ENCODE measurements around the gene KCNIP3. TPM values are rescaled to one million over a fixed set of nuclear protein-coding genes. Genes with fewer than 3 reads are reported as not detected.

Gene KCNIP3
- total RNA-seq, 2 experiments from 2014 or later: not detected

DNA sequence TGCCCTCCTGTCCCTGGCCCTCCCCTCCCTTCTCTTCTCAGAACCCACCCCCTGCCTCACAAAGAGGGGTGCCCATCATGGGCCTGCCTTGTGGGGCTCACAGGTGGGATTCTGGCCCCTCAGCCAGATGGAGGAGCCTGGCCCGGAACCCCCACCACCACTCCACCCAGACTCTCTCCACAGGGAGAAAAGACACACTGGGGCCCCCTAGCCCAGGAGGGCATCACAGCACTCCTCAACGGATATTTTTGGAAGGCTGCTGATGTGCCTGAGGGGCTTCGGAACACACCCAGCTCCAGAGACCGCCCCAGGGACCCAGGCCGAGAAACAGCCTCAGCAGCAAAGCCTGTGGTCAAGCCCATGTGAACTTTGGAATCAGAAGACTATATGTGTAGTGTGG is 9.9 kb downstream of the KCNIP3 start:
- Mint-ChIP-seq H3K27ac (no peak overlapping the region), H3K36me3 (ENCODE audit: low read depth) (no peaks in the 10 kb centered on the region), H3K27me3 (no peaks in the 10 kb centered on the region), H3K9me3 (no peaks in the 10 kb centered on the region), H3K4me1 (no peaks in the 10 kb centered on the region), H3K4me3 (no peak overlapping the region)
- no peak for DNase-seq
- ChIA-PET POLR2A (no interaction called here), CTCF (no interaction called here)

DNA sequence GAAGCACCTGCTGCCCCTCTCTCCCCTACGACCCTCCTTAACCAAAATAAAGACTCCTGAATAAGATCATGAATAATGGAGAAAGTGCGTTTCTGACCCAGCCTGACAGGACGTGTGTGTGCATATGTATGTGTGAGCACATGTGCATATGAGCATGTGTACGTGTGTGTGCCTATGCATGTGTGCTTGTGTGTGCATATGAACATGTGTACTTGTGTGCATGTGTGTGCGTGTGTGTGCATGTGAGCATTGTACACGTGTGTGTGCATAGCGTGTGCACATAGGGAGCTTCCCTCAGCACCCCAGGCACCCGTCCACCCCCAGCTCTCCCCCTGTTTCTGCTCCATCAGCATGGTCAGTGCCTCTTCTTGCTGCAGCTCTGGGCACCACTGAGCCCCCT is 10.7 kb downstream of the KCNIP3 start:
- Mint-ChIP-seq H3K27ac (no peak overlapping the region), H3K27me3 (no peaks in the 10 kb centered on the region), H3K4me1 (no peaks in the 10 kb centered on the region), H3K36me3 (ENCODE audit: low read depth) (no peaks in the 10 kb centered on the region), H3K9me3 (no peaks in the 10 kb centered on the region), H3K4me3 (no peak overlapping the region)
- ChIA-PET POLR2A (no interaction called here), CTCF (no interaction called here)
- DNase-seq: no peak

DNA sequence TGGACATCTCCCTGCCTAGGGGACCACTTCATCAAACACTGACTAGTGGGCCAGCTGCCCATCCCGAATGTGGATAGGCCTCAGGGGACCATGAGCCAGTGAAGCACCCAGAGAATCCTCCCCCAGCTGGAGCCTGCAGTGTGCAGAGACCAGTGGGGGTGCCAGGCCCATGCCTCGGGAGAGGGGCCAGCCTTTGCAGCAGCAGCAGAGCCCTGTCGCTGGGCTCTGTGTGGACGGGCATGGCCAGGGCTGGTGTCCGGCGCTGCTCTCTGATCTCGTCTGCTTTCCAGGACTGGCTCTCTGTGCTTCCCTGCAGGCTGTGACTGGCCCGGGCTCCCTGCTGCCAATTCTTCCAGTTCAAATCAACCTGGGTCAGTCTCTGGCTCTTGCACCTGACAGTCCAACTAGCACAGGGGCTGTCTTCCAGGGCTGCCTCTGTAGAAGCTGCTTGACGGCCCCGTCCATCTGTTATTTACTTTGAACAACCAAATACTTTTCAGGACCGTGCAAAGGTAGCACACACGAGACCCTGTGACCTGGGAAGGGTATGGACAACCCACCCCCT is 11.4 kb downstream of the KCNIP3 start:
- Mint-ChIP-seq H3K9me3 (no peaks in the 10 kb centered on the region), H3K27me3 (no peaks in the 10 kb centered on the region), H3K27ac (no peak overlapping the region), H3K36me3 (ENCODE audit: low read depth) (no peaks in the 10 kb centered on the region), H3K4me3 (no peak overlapping the region), H3K4me1 (no peaks in the 10 kb centered on the region)
- ChIA-PET CTCF (no interaction called here), POLR2A (no interaction called here)
- DNase-seq: no peak

- H3K9me3 Mint-ChIP-seq: no peaks in the 10 kb centered on the region
- H3K27ac Mint-ChIP-seq: no peak overlapping the region
- no peak for DNase-seq
- no peaks in the 10 kb centered on the region for H3K4me1 Mint-ChIP-seq
- no peaks in the 10 kb centered on the region for H3K27me3 Mint-ChIP-seq
- ChIA-PET CTCF (no interaction called here), POLR2A (no interaction called here)
- H3K4me3 Mint-ChIP-seq: no peak overlapping the region
- no peaks in the 10 kb centered on the region for H3K36me3 Mint-ChIP-seq (ENCODE audit: low read depth)
These were observed 12.5 kb downstream of the KCNIP3 start for GRCh38 chr2:95309599-95309998.

DNA sequence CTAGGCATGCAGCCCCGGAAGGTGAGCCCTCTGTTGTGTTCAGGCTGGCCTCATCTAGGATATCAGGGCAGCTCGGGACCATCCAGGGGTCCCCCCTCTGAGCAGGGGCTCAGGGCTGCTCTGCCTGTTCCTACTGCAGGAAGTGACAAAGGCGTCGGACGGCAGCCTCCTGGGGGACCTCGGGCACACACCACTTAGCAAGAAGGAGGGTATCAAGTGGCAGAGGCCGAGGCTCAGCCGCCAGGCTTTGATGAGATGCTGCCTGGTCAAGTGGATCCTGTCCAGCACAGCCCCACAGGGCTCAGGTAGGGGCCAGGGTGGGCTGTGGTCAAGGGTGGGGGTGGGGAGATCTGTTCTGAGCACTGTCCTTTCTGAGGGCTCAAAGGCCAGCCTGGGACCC is 13.1 kb downstream of the KCNIP3 start:
- H3K4me1 Mint-ChIP-seq: no peaks in the 10 kb centered on the region
- no peaks in the 10 kb centered on the region for H3K9me3 Mint-ChIP-seq
- no peak overlapping the region for H3K27ac Mint-ChIP-seq
- CTCF ChIA-PET: no interaction called here
- no peak overlapping the region for H3K4me3 Mint-ChIP-seq
- H3K36me3 Mint-ChIP-seq (ENCODE audit: low read depth): no peaks in the 10 kb centered on the region
- DNase-seq: no peak
- POLR2A ChIA-PET: no interaction called here
- H3K27me3 Mint-ChIP-seq: no peaks in the 10 kb centered on the region

- Mint-ChIP-seq H3K4me3 (no peak overlapping the region), H3K27ac (no peak overlapping the region), H3K36me3 (ENCODE audit: low read depth) (no peaks in the 10 kb centered on the region), H3K4me1 (no peaks in the 10 kb centered on the region), H3K9me3 (no peaks in the 10 kb centered on the region), H3K27me3 (no peaks in the 10 kb centered on the region)
- no peak for DNase-seq
- CTCF ChIA-PET: no interaction called here
- POLR2A ChIA-PET: no interaction called here
These were observed 13.5 kb downstream of the KCNIP3 start for GRCh38 chr2:95310651-95311050.

- no peaks in the 10 kb centered on the region for H3K27me3 Mint-ChIP-seq
- ChIA-PET CTCF (no interaction called here), POLR2A (no interaction called here)
- no peak overlapping the region for H3K4me3 Mint-ChIP-seq
- no peaks in the 10 kb centered on the region for H3K9me3 Mint-ChIP-seq
- DNase-seq: no peak
- H3K36me3 Mint-ChIP-seq (ENCODE audit: low read depth): no peaks in the 10 kb centered on the region
- H3K4me1 Mint-ChIP-seq: no peaks in the 10 kb centered on the region
- no peak overlapping the region for H3K27ac Mint-ChIP-seq
These were observed 14.8 kb downstream of the KCNIP3 start for GRCh38 chr2:95311815-95312542.

DNA sequence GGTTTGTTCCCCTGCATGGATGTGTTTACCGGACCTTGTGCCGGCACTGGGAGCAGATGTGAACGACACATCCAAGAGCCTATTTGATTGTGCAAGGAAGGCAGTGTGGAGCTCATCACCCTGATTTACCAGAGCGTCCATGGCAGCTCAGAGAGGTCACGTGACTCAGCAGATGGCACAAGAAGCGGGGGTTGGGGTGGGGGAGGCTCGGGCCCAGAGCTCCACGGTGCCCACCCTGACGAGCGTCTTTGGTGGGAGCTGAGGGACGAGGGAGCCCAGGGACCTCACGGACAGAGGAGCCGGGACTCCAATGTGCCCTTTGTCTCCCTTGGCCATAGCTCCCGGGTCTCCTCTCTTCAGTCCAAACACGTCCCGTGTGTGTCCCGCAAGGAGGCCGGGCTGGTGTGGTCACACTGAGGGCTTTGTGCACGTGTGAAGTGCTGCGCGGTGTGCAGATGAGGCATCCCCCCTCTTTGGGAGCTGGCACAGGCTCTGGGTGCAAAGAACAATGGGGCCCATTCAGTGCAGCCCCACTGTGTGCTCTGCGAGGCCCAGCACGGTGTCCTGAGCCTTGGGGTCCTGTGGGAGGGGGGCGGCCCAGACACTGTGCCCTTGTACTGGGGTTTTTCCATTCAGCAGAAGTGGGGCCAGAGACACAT is 15.5 kb downstream of the KCNIP3 start:
- Mint-ChIP-seq H3K27me3 (no peaks in the 10 kb centered on the region), H3K9me3 (no peaks in the 10 kb centered on the region), H3K4me3 (no peak overlapping the region), H3K36me3 (ENCODE audit: low read depth) (no peaks in the 10 kb centered on the region), H3K4me1 (no peaks in the 10 kb centered on the region), H3K27ac (no peak overlapping the region)
- ChIA-PET CTCF (no interaction called here), POLR2A (no interaction called here)
- DNase-seq: no peak

DNA sequence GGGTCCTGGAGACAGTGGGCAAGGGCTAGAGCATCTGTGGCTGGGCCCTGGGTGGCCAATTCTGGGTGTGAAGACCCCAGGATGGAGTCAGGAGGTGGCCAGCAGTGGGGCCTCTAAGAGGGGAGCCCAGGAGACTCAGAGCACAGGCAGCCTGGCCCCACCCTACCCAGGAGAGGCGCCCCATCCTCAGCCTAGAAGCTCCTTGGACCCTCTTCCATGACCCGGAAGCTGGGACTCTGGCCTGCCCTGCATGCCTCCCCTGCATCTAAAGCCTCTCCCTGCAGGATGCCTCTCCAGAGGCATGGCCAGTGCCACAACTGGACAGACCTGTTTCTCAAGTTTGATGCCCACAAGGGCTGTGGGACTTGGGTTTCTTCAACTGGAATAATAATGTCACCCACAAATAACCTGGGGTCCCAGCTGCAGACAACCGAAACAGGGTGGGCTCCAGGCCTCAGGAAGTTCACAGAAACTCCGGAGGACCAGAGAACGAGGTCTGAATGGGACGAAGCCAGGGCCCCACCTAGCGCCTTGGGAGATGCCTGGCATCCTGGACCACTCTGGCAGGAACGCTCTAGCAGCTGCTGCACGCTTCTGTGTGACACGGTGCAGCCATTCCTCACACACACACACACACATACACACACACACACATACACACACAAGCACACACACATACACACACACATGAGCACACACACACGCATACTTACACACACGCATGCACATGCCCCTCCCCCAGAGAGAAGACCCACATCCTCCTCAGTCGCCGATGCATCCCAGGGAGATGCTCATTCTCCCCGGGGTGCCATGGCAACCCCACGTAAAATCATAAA is 16.4 kb downstream of the KCNIP3 start:
- Mint-ChIP-seq H3K27me3 (no peaks in the 10 kb centered on the region), H3K9me3 (no peaks in the 10 kb centered on the region), H3K4me3 (no peak overlapping the region), H3K36me3 (ENCODE audit: low read depth) (no peaks in the 10 kb centered on the region), H3K4me1 (no peaks in the 10 kb centered on the region), H3K27ac (no peak overlapping the region)
- DNase-seq: no peak
- ChIA-PET CTCF (no interaction called here), POLR2A (no interaction called here)

DNA sequence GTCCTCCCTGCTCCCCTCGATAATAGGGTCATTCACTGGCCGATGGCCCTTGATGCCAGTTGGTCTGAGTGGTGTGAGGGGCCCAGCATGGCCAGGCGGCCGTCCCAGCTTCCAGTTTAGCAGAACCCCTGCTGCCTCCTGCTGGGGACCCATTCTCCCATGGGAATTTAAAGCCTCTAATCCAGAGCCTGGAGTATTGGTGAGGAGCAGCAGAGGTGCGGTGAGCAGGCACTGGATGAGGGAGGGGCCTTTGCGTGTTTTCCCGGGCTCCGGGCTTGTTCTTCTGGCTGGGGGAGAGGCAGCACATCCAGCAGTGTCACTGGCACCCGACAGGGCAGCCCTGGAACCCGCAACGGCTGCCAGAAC is 17.4 kb downstream of the KCNIP3 start:
- no peaks in the 10 kb centered on the region for H3K36me3 Mint-ChIP-seq (ENCODE audit: low read depth)
- no peaks in the 10 kb centered on the region for H3K9me3 Mint-ChIP-seq
- POLR2A ChIA-PET: no interaction called here
- CTCF ChIA-PET: no interaction called here
- DNase-seq: no peak
- no peaks in the 10 kb centered on the region for H3K27me3 Mint-ChIP-seq
- H3K27ac Mint-ChIP-seq: no peak overlapping the region
- H3K4me1 Mint-ChIP-seq: no peaks in the 10 kb centered on the region
- H3K4me3 Mint-ChIP-seq: no peak overlapping the region

DNA sequence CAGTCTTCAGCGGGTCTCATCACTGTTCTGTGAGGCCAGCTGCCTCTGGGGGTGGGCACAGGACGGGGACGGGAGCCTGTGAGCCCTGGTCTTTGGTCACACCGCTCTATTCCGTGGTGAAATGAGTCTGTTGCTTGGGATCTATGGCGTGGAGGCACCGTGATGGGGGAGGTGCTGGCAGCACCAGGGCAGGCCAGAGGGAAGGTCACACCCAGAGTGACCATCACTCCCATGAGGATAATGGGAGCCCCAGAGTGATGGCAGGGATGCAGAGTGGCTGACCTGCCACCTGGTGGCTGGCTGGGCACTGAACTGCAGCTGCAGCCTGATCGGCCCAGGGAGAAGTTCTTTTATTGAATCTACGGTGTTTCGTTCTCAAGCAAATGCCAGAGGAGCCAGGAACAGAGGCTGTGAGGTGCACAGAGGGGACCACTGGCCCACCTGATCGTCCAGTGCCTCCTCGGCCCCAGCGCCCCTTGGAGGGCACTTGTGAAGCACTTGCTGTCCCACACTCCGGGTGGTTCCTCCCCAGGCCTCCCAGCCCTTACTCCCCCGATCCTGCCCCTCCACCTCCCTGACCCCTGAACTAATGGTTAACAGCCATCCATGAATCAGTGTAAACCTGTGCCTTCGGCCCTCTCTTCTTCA is 17.9 kb downstream of the KCNIP3 start:
- Mint-ChIP-seq H3K4me3 (no peak overlapping the region), H3K36me3 (ENCODE audit: low read depth) (no peaks in the 10 kb centered on the region), H3K27ac (no peak overlapping the region), H3K27me3 (no peaks in the 10 kb centered on the region), H3K4me1 (no peaks in the 10 kb centered on the region), H3K9me3 (no peaks in the 10 kb centered on the region)
- CTCF ChIA-PET: no interaction called here
- POLR2A ChIA-PET: no interaction called here
- no peak for DNase-seq

DNA sequence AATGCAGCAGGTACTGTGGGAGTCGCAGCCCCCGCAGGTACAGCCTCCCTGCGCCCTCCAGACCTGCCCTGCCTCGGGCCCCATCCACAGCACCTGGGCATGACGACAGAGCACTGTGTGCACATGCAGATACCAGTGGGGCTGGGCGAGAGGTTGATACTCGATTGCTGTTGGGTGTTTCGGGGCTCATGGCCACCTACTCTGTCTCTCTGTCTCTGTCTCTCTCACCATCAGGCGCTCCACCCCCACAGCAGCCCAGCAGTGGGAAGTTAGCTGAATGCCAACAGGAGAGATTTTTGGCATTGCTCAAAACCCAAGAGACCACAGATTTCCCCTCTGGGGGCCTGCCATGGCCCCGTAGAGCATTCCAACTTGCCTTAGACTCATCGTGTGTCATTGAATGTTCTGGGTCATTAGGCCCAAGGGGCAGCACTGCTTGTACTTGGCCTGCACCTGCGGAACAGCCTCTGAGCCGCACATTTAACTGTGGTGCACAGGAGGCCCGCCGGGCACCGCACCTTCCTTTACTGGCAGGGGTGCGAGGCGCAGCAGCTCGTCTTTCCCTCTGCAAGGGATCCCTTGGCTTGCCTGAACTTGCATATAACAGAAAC is 18.8 kb downstream of the KCNIP3 start:
- H3K4me1 Mint-ChIP-seq: no peaks in the 10 kb centered on the region
- no peak overlapping the region for H3K27ac Mint-ChIP-seq
- H3K9me3 Mint-ChIP-seq: no peaks in the 10 kb centered on the region
- no peaks in the 10 kb centered on the region for H3K27me3 Mint-ChIP-seq
- POLR2A ChIA-PET: no interaction called here
- no peaks in the 10 kb centered on the region for H3K36me3 Mint-ChIP-seq (ENCODE audit: low read depth)
- no peak for DNase-seq
- CTCF ChIA-PET: no interaction called here
- H3K4me3 Mint-ChIP-seq: no peak overlapping the region

DNA sequence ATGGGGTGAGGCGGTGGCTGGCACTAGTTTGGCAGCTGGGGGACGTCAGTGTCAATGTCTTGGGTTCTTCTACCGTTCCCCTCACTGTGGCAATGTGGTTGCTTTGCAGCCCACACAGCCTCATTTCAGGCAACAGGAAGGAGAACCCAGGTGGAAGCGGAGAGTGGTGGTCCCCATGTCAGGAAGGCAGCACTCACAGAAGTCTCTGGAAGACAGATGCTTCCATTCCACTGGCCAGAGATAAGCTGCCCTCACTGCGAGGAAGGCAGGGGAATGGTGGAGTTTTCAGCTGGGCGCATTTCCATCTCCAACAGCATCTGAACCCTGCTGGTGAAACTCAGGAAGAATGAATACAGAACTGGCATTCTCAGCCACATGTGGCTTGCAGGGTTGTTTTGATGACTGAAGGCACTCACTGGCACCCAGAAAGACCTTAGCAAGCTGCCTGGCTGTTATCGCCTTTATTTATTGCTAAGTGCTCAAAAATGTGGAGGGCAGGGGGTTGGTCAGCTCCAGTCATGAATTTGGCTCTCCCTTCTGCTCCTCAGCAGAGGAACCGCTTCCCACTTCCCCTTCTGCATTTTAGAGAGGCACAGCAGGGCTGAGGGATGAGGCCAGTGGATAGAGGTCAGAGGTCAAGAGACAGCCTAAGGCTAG is 19.4 kb downstream of the KCNIP3 start:
- no peaks in the 10 kb centered on the region for H3K27me3 Mint-ChIP-seq
- no peak overlapping the region for H3K4me3 Mint-ChIP-seq
- H3K4me1 Mint-ChIP-seq: no peaks in the 10 kb centered on the region
- DNase-seq: no peak
- POLR2A ChIA-PET: no interaction called here
- no peak overlapping the region for H3K27ac Mint-ChIP-seq
- H3K9me3 Mint-ChIP-seq: no peaks in the 10 kb centered on the region
- H3K36me3 Mint-ChIP-seq (ENCODE audit: low read depth): no peaks in the 10 kb centered on the region
- CTCF ChIA-PET: no interaction called here

Data from activated CD4-positive, alpha-beta memory T cell treated with anti-CD3 and anti-CD28 coated beads, Interleukin-2, amount 10 ng/mL, durations not matched to agents 7 days and 5 days (primary cell).